MM.1S (cell line): ENCODE data around the gene HS6ST1.

Experiments
- DNase-seq: peaks from one replicate; pipeline ENCODE4 v3.0.0-alpha.2; 2015
- H2AFZ ChIP-seq: fragments of 300-600 bp; sonication (generic); 2 replicates; pipeline ENCODE4 v1.6.0; 2016; ENCODE audit warnings: antibody characterized with exemption, low read length
- H3F3A ChIP-seq: fragments of 300-600 bp; sonication (generic); 2 replicates; pipeline ENCODE4 v1.6.1; 2016; ENCODE audit warnings: mild to moderate bottlenecking, antibody characterized with exemption, low read length, moderate library complexity, mixed read lengths; ENCODE audit not compliant: insufficient read depth
- H3K27ac ChIP-seq: fragments of 300-600 bp; sonication (generic); 2 replicates; pipeline ENCODE4 v1.5.1; 2016; ENCODE audit warnings: mild to moderate bottlenecking, low read length
- H3K27me3 ChIP-seq: fragments of 300-600 bp; sonication (generic); replicated peaks from 2 replicates; pipeline ENCODE4 v1.6.0; 2016; ENCODE audit warnings: low read length; ENCODE audit not compliant: insufficient read depth
- H3K36me3 ChIP-seq: fragments of 300-600 bp; sonication (generic); replicated peaks from 2 replicates; pipeline ENCODE4 v1.6.1; 2016; ENCODE audit warnings: mild to moderate bottlenecking, low read length, mixed read lengths; ENCODE audit not compliant: insufficient read depth
- H3K4me1 ChIP-seq: fragments of 300-600 bp; sonication (generic); 2 replicates; pipeline ENCODE4 v1.6.1; 2016; ENCODE audit warnings: low read length, mixed read lengths
- H3K4me2 ChIP-seq: fragments of 300-600 bp; sonication (generic); 2 replicates; pipeline ENCODE4 v1.6.0; 2016; ENCODE audit warnings: low read depth, low read length
- H3K4me3 ChIP-seq: fragments of 300-600 bp; sonication (generic); 2 replicates; pipeline ENCODE4 v1.5.1; 2016; ENCODE audit warnings: low read length, mixed read lengths
- H3K79me2 ChIP-seq: fragments of 300-600 bp; sonication (generic); 2 replicates; pipeline ENCODE4 v1.6.1; 2016; ENCODE audit warnings: mixed run types, low read length, mixed read lengths
- H3K9ac ChIP-seq: fragments of 300-600 bp; sonication (generic); 2 replicates; pipeline ENCODE4 v1.6.1; 2016; ENCODE audit warnings: low read length, mixed read lengths
- H3K9me2 ChIP-seq: fragments of 300-600 bp; sonication (generic); replicated peaks from 2 replicates; pipeline ENCODE4 v1.6.1; 2016; ENCODE audit warnings: mild to moderate bottlenecking, low read length, mixed read lengths; ENCODE audit not compliant: insufficient read depth
- H3K9me3 ChIP-seq: fragments of 300-600 bp; sonication (generic); replicated peaks from 2 replicates; pipeline ENCODE4 v1.6.1; 2016; ENCODE audit warnings: mild to moderate bottlenecking, low read length, mixed read lengths; ENCODE audit not compliant: insufficient read depth
- H4K20me1 ChIP-seq: fragments of 300-600 bp; sonication (generic); 2 replicates; pipeline ENCODE4 v1.6.1; 2016; ENCODE audit warnings: mild to moderate bottlenecking, low read length, moderate library complexity, mixed read lengths; ENCODE audit not compliant: insufficient read depth
- CTCF ChIP-seq: fragments of 300-600 bp; sonication (generic); IDR thresholded peaks from 2 replicates; pipeline ENCODE4 v1.5.1; 2016; ENCODE audit warnings: antibody characterized with exemption, low read length, mixed read lengths
- EZH2 ChIP-seq: fragments of 300-600 bp; sonication (generic); optimal IDR thresholded peaks from 2 replicates; pipeline ENCODE3; 2017; ENCODE audit warnings: low read depth, mild to moderate bottlenecking, antibody characterized with exemption, low read length, mixed read lengths
- EZH2phosphoT487 ChIP-seq: fragments of 300-600 bp; sonication (generic); IDR thresholded peaks from 2 replicates; pipeline ENCODE4 v1.6.1; 2018; ENCODE audit warnings: antibody characterized with exemption, low read length

The HS6ST1 gene

GRCh38 chr2:128304330-128304714, 14.3 kb downstream of the HS6ST1 start:
- H2AFZ ChIP-seq: no peak overlapping the region
- no peaks in the 10 kb centered on the region for H3K9me2 ChIP-seq
- H3K27me3 ChIP-seq: no peaks in the 10 kb centered on the region
- H4K20me1 ChIP-seq: peaks cover 4% of the 10 kb centered on the region
- H3K27ac ChIP-seq: no peak overlapping the region
- no peak for DNase-seq
- no peaks in the 10 kb centered on the region for H3F3A ChIP-seq
- H3K4me3 ChIP-seq: no peak overlapping the region
- H3K4me1 ChIP-seq: no peaks in the 10 kb centered on the region
- H3K36me3 ChIP-seq: no peaks in the 10 kb centered on the region
- no peak overlapping the region for H3K9ac ChIP-seq
- H3K79me2 ChIP-seq: peaks cover 100% of the 10 kb centered on the region
- TF ChIP-seq EZH2phosphoT487 (no peak), EZH2 (no peak), CTCF (no peak)
- no peaks in the 10 kb centered on the region for H3K9me3 ChIP-seq
- no peak overlapping the region for H3K4me2 ChIP-seq

GRCh38 chr2:128303911-128304310, 14.8 kb downstream of the HS6ST1 start:
- no peak for DNase-seq
- H3K9me3 ChIP-seq: no peaks in the 10 kb centered on the region
- H4K20me1 ChIP-seq: peaks cover 3% of the 10 kb centered on the region; the same call in 1 of the 2 replicates
- no peak overlapping the region for H2AFZ ChIP-seq
- H3K27ac ChIP-seq: no peak overlapping the region
- H3K27me3 ChIP-seq: no peaks in the 10 kb centered on the region
- no peak overlapping the region for H3K9ac ChIP-seq
- no peaks in the 10 kb centered on the region for H3K9me2 ChIP-seq
- TF ChIP-seq EZH2 (no peak), CTCF (no peak), EZH2phosphoT487 (no peak)
- no peak overlapping the region for H3K4me3 ChIP-seq
- H3K4me2 ChIP-seq: no peak overlapping the region
- no peaks in the 10 kb centered on the region for H3F3A ChIP-seq
- H3K79me2 ChIP-seq: peaks cover 100% of the 10 kb centered on the region
- no peaks in the 10 kb centered on the region for H3K4me1 ChIP-seq
- H3K36me3 ChIP-seq: no peaks in the 10 kb centered on the region

- Histone ChIP-seq H3F3A (no peaks in the 10 kb centered on the region), H2AFZ (no peak overlapping the region), H3K4me1 (no peaks in the 10 kb centered on the region), H3K27me3 (no peaks in the 10 kb centered on the region), H3K9ac (no peak overlapping the region), H3K36me3 (no peaks in the 10 kb centered on the region), H4K20me1 (peaks cover 9% of the 10 kb centered on the region; the same call in 1 of the 2 replicates), H3K4me2 (no peak overlapping the region), H3K4me3 (no peak overlapping the region), H3K27ac (no peak overlapping the region), H3K9me3 (no peaks in the 10 kb centered on the region), H3K9me2 (no peaks in the 10 kb centered on the region), H3K79me2 (peaks cover 100% of the 10 kb centered on the region)
- DNase-seq: no peak
- TF ChIP-seq EZH2phosphoT487: no peak
- no peak for TF ChIP-seq CTCF
- no peak for TF ChIP-seq EZH2
Measured at GRCh38 chr2:128303095-128303791, 15.4 kb downstream of the HS6ST1 start.
